Measurements from ENCODE around the gene CCIN.
A peak's percentile ranks its signal among the peaks of the same experiment; 100 is the strongest.
"Not testable (repeated sequence)": the region's sequence is repeated elsewhere in the genome, so short reads cannot be mapped to it uniquely, and the experiment has no call there.

CCIN gene

GRCh38 chr9:36141288-36141687 is 27.9 kb upstream of the CCIN start:
- no peak for DNase-seq

- no peak for DNase-seq
Measured at GRCh38 chr9:36141761-36142160, 27.4 kb upstream of the CCIN start.

GRCh38 chr9:36142510-36143244 is 26.5 kb upstream of the CCIN start:
- no peak for DNase-seq

GRCh38 chr9:36143245-36143641 is 25.9 kb upstream of the CCIN start:
- no peak for DNase-seq

GRCh38 chr9:36144309-36145232 is 24.6 kb upstream of the CCIN start:
- DNase-seq: no peak

GRCh38 chr9:36145970-36146369 is 23.2 kb upstream of the CCIN start:
- no peak for DNase-seq

GRCh38 chr9:36146651-36147050 is 22.5 kb upstream of the CCIN start:
- DNase-seq: no peak

- no peak for DNase-seq
Measured at GRCh38 chr9:36147441-36148175, 21.6 kb upstream of the CCIN start.

- DNase-seq: peak; percentile 69
Measured at GRCh38 chr9:36148311-36149051, 20.7 kb upstream of the CCIN start.

- no peak for DNase-seq
Measured at GRCh38 chr9:36149197-36149596, 20.0 kb upstream of the CCIN start.

GRCh38 chr9:36150574-36151315 is 18.4 kb upstream of the CCIN start:
- no peak for DNase-seq

GRCh38 chr9:36151316-36152210 is 17.6 kb upstream of the CCIN start:
- DNase-seq: peak; percentile 80

- DNase-seq: no peak
Measured at GRCh38 chr9:36152741-36153438, 16.3 kb upstream of the CCIN start.

- DNase-seq: no peak
Measured at GRCh38 chr9:36153746-36154145, 15.4 kb upstream of the CCIN start.

GRCh38 chr9:36154331-36154952 is 14.7 kb upstream of the CCIN start:
- DNase-seq: no peak

GRCh38 chr9:36156116-36156515 is 13.1 kb upstream of the CCIN start:
- no peak for DNase-seq

GRCh38 chr9:36158122-36158521 is 11.1 kb upstream of the CCIN start:
- DNase-seq: no peak

- no peak for DNase-seq
Measured at GRCh38 chr9:36158917-36159316, 10.3 kb upstream of the CCIN start.

- DNase-seq: not testable (repeated sequence)
Measured at GRCh38 chr9:36159509-36159908, 9.7 kb upstream of the CCIN start.

GRCh38 chr9:36160126-36160525 is 9.1 kb upstream of the CCIN start:
- DNase-seq: not testable (repeated sequence)

Measured in T-helper 9 cell (primary cell).